Measurements from ENCODE around the gene CPNE4. TPM values are rescaled to one million over a fixed set of nuclear protein-coding genes. Genes with fewer than 3 reads are reported as not detected.
"Not testable (repeated sequence)": the region's sequence is repeated elsewhere in the genome, so short reads cannot be mapped to it uniquely, and the experiment has no call there.

CPNE4 gene
- total RNA-seq, 1 donor from 2014 or later, result 0.20 TPM

DNA sequence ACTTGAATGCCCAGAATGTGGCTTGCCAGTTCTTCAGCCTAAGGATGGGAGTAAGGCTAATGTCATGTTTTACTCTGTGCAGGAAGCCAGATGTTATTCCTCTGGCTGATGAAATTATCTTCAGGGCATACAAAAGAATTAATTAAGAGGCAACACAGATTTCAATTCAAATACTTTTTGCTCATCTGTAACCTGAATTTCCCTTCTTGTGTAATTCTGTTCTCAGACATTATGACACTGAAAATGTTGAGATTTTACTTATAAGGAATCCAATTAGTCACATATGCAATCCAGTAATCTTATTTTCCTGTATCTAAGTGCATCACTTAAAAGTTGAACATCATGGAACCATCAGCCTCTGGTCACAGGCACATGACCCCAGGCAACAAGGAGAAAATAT, 136.5 kb downstream of the CPNE4 start:
- no peak overlapping the region for H3K4me3 Mint-ChIP-seq
- DNase-seq (ENCODE audit: low spot score in 2 of 2, unreplicated experiment in 2 of 2), result no peak
- no peaks in the 10 kb centered on the region for H3K9me3 Mint-ChIP-seq
- no peaks in the 10 kb centered on the region for H3K4me1 Mint-ChIP-seq
- no peaks in the 10 kb centered on the region for H3K36me3 Mint-ChIP-seq
- TF ChIP-seq, protein P1, sequence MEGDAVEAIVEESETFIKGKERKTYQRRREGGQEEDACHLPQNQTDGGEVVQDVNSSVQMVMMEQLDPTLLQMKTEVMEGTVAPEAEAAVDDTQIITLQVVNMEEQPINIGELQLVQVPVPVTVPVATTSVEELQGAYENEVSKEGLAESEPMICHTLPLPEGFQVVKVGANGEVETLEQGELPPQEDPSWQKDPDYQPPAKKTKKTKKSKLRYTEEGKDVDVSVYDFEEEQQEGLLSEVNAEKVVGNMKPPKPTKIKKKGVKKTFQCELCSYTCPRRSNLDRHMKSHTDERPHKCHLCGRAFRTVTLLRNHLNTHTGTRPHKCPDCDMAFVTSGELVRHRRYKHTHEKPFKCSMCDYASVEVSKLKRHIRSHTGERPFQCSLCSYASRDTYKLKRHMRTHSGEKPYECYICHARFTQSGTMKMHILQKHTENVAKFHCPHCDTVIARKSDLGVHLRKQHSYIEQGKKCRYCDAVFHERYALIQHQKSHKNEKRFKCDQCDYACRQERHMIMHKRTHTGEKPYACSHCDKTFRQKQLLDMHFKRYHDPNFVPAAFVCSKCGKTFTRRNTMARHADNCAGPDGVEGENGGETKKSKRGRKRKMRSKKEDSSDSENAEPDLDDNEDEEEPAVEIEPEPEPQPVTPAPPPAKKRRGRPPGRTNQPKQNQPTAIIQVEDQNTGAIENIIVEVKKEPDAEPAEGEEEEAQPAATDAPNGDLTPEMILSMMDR (IDR thresholded peaks at IDR 0.05; ENCODE audit: unreplicated experiment), result no peak
- H3K27ac Mint-ChIP-seq, result no peak overlapping the region
- peaks cover 11% of the 10 kb centered on the region for H3K27me3 Mint-ChIP-seq (ENCODE audit: low read depth)

DNA sequence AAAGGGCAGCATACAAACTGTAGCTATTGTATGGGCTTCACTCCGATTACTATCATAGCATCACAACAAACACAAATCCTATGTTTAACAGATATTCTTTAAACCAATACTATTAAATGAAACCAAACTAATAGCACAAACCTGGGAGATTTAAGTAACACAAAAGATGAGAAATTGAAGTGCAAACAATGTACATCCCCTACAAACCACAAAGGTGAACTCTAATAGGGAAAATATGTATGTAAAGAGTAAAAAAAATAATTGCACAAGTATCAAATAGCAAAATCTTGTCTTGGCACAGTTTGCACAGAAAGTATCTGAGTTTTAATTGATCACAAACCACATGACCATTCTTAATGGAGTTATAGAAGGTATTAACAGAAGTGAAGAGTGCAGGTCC, 138.5 kb downstream of the CPNE4 start:
- Mint-ChIP-seq H3K27me3 (ENCODE audit: low read depth) (peaks cover 10% of the 10 kb centered on the region), H3K9me3 (peaks cover 8% of the 10 kb centered on the region), H3K36me3 (no peaks in the 10 kb centered on the region), H3K4me3 (no peak overlapping the region), H3K27ac (no peak overlapping the region), H3K4me1 (no peaks in the 10 kb centered on the region)
- TF ChIP-seq, protein P1 (IDR thresholded peaks at IDR 0.05; ENCODE audit: unreplicated experiment), result no peak
- no peak for DNase-seq (ENCODE audit: low spot score in 2 of 2, unreplicated experiment in 2 of 2)

DNA sequence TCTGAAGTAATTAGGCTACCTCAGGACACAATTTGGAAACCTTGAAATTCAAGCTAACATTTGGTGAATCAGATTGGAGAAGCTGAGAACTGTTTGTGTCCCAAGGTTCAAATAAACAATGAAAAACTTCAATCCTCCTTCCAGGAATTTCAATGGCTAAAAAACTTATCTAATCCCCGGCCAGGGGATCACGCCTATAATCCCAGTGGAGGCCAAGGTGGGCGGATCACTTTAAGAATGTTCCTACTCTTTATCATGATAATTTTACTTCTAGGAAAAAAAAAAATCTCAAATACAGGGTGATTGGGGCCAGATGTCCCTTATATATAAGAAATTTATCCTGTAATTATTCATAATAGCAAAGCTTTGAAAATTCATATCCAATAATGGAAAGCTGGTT, 139.0 kb downstream of the CPNE4 start:
- no peaks in the 10 kb centered on the region for H3K4me1 Mint-ChIP-seq
- no peak for DNase-seq (ENCODE audit: low spot score in 2 of 2, unreplicated experiment in 2 of 2)
- H3K9me3 Mint-ChIP-seq, result peaks cover 8% of the 10 kb centered on the region
- H3K4me3 Mint-ChIP-seq, result no peak overlapping the region
- peaks cover 10% of the 10 kb centered on the region for H3K27me3 Mint-ChIP-seq (ENCODE audit: low read depth)
- TF ChIP-seq, protein P1 (IDR thresholded peaks at IDR 0.05; ENCODE audit: unreplicated experiment), result no peak
- H3K27ac Mint-ChIP-seq, result no peak overlapping the region
- H3K36me3 Mint-ChIP-seq, result no peaks in the 10 kb centered on the region

DNA sequence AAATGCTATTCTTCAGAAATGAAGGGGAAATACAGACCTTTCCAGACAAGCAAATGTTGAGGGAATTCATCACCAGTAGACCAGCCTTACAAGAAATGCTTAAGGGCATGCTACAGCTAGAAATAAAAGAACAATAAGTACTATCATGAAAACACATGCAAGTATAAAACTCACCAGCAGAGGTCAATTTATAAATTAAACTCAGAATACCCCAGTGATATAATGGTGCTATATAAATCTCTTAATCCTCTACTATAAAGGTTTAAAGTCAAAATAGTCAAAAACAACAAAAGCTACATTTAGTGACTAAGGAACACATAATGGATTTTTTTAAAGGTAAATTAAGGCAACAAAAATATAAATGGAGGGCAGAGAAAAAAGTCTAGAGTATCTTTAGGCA, 142.5 kb downstream of the CPNE4 start:
- H3K9me3 Mint-ChIP-seq, result peaks cover 8% of the 10 kb centered on the region
- TF ChIP-seq, protein P1 (IDR thresholded peaks at IDR 0.05; ENCODE audit: unreplicated experiment), result peak; percentile 41
- H3K27me3 Mint-ChIP-seq (ENCODE audit: low read depth), result peaks cover 5% of the 10 kb centered on the region
- H3K4me3 Mint-ChIP-seq, result no peak overlapping the region
- H3K27ac Mint-ChIP-seq, result no peak overlapping the region
- H3K4me1 Mint-ChIP-seq, result no peaks in the 10 kb centered on the region
- no peaks in the 10 kb centered on the region for H3K36me3 Mint-ChIP-seq
- DNase-seq (ENCODE audit: low spot score in 2 of 2, unreplicated experiment in 2 of 2), result no peak

DNA sequence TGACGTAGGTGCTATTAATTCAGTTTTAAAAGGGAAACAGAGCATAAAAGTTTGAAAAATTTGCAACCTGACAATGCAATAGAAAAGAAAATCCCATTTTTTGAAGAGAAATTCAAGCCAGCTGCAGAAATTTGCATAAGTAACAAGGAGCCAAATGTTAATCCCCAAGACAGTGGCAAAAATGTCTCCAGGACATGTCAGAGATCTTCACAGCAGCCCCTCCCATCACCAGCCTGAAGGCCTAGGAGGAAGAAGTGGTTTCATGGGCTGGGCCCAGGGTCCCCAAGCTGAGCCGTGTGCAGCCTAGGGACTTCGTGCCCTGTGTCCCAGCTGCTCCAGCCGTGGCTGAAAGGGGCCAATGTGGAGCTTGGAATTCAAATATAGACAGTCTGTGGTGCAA, 148.9 kb downstream of the CPNE4 start:
- not testable (repeated sequence) for H3K9me3 Mint-ChIP-seq; DNase-seq (ENCODE audit: low spot score in 2 of 2, unreplicated experiment in 2 of 2); H3K36me3 Mint-ChIP-seq; H3K4me1 Mint-ChIP-seq; H3K27me3 Mint-ChIP-seq (ENCODE audit: low read depth); H3K4me3 Mint-ChIP-seq; H3K27ac Mint-ChIP-seq

DNA sequence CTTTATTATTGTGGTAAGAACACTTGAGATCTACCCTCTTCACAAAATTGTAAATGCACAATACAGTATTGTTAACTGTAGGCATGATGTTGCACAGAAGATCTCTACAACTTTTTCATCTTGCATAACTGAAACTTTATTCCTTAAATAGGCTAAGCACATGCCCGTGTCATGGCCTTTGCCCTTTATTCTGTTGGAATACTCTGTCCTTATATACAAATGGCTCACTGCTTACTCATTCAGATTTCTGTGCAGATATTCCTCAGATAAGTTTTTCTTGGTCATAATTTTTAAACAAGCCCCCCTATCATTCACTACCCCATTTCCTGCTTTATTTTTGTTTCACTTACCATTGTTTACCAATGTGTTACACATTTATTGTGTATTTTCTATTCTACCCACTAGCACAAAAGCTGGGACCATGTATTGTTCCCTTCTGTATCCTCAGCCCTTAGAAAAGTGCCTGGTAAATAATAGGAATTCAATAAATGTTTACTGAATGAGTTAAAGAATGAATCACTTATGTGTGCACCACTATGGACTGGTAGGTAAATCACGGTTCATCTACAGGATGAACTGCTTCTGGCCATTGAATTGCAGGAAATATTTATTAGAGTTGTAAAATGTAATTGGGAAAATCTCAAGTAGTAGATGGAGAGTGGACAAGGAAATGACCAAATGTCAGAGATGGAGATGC, 151.0 kb downstream of the CPNE4 start:
- Mint-ChIP-seq H3K4me3 (no peak overlapping the region), H3K9me3 (no peaks in the 10 kb centered on the region), H3K27ac (no peak overlapping the region), H3K4me1 (no peaks in the 10 kb centered on the region), H3K27me3 (ENCODE audit: low read depth) (peaks cover 4% of the 10 kb centered on the region), H3K36me3 (no peaks in the 10 kb centered on the region)
- DNase-seq (ENCODE audit: low spot score in 2 of 2, unreplicated experiment in 2 of 2), result no peak
- TF ChIP-seq, protein P1 (IDR thresholded peaks at IDR 0.05; ENCODE audit: unreplicated experiment), result no peak
